Muscle of leg (tissue), 11 donors: ENCODE measurements around the gene DDC. TPM values are rescaled to one million over a fixed set of nuclear protein-coding genes. Genes with fewer than 3 reads are reported as not detected.
"Not testable (repeated sequence)": the region's sequence is repeated elsewhere in the genome, so short reads cannot be mapped to it uniquely, and the experiment has no call there.

Experiments
- DNase-seq: peaks from one replicate; pipeline ENCODE4 v3.0.0; 2013
- H3K27ac ChIP-seq: one replicate; pipeline ENCODE4 v1.5.1; 2013; ENCODE audit warnings: mild to moderate bottlenecking, low read length, control low read depth
- H3K27me3 ChIP-seq: one replicate; pipeline ENCODE4 v1.6.1; 2013; ENCODE audit warnings: low read length; ENCODE audit not compliant: control insufficient read depth, insufficient read depth
- H3K36me3 ChIP-seq: one replicate; pipeline ENCODE4 v1.6.1; 2013; ENCODE audit warnings: low read length; ENCODE audit not compliant: control insufficient read depth, insufficient read depth
- H3K4me1 ChIP-seq: one replicate; pipeline ENCODE4 v1.6.1; 2013; ENCODE audit warnings: low read length; ENCODE audit not compliant: control insufficient read depth, insufficient read depth
- H3K4me3 ChIP-seq: one replicate; pipeline ENCODE4 v1.5.1; 2013; ENCODE audit warnings: low read length, control low read depth
- H3K9me3 ChIP-seq: replicated peaks from 2 replicates; pipeline ENCODE4 v1.6.1; 2013; ENCODE audit warnings: low read depth, low read length; ENCODE audit not compliant: control insufficient read depth
- WGBS: methylation state at CpG from one replicate; pipeline ENCODE4 v1.1.5; 2013; ENCODE audit warnings: missing lambda C conversion rate; ENCODE audit not compliant: insufficient coverage; 5-methylcytosine and 5-hydroxymethylcytosine counted together
- polyA plus RNA-seq, 8 donors: library from polyadenylated mRNA; unstranded; fragments of 120-200 nt; gene quantifications; one replicate each; pipeline versions ENCODE4 v1.2.1 to v1.2.3, GENCODE V29; 2013; ENCODE audit warnings: inconsistent platforms in 1 of 8, low replicate concordance in 1 of 8; ENCODE audit not compliant: insufficient read length in 8 of 8, insufficient read depth in 1 of 8
- total RNA-seq: library from RNA; stranded (reverse); fragments of 120-200 nt; gene quantifications from one replicate; pipeline ENCODE4 v1.2.4, GENCODE V29; 2013

DDC gene
- total and polyA plus RNA-seq, 9 donors, result 0.09 to 13.2 (median 0.26) TPM; not detected in 2

GRCh38 chr7:50530766-50531165, 34.4 kb downstream of the DDC start:
- H3K36me3 ChIP-seq, result no peaks in the 10 kb centered on the region
- peaks cover 2% of the 10 kb centered on the region for H3K4me1 ChIP-seq
- H3K27me3 ChIP-seq, result peaks cover 3% of the 10 kb centered on the region
- no peak overlapping the region for H3K4me3 ChIP-seq
- WGBS, result no CpG with 5 or more reads among the region's 1 CpG
- H3K27ac ChIP-seq, result no peak overlapping the region
- DNase-seq, result no peak
- H3K9me3 ChIP-seq, result no peaks in the 10 kb centered on the region

GRCh38 chr7:50529093-50529862, 35.9 kb downstream of the DDC start:
- no peaks in the 10 kb centered on the region for H3K9me3 ChIP-seq
- H3K27me3 ChIP-seq, result peaks cover 3% of the 10 kb centered on the region
- no peak overlapping the region for H3K27ac ChIP-seq
- no peak for DNase-seq
- H3K4me3 ChIP-seq, result no peak overlapping the region
- WGBS, result 90% methylated on average over 9 of the region's 15 CpGs
- H3K4me1 ChIP-seq, result no peaks in the 10 kb centered on the region
- H3K36me3 ChIP-seq, result no peaks in the 10 kb centered on the region

- Histone ChIP-seq H3K27ac (no peak overlapping the region), H3K4me3 (no peak overlapping the region), H3K27me3 (peaks cover 3% of the 10 kb centered on the region), H3K36me3 (no peaks in the 10 kb centered on the region), H3K9me3 (no peaks in the 10 kb centered on the region), H3K4me1 (no peaks in the 10 kb centered on the region)
- DNase-seq, result no peak
- WGBS, result 38% methylated on average over 7 of the region's 11 CpGs
These were observed 36.7 kb downstream of the DDC start for GRCh38 chr7:50528266-50529092.

GRCh38 chr7:50519350-50519749, 45.9 kb downstream of the DDC start:
- not testable (repeated sequence) for H3K4me3 ChIP-seq, H3K9me3 ChIP-seq, H3K36me3 ChIP-seq, DNase-seq, H3K27ac ChIP-seq, H3K4me1 ChIP-seq, H3K27me3 ChIP-seq
- WGBS, result no CpG with 5 or more reads among the region's 3 CpGs

- H3K9me3 ChIP-seq, result no peaks in the 10 kb centered on the region
- peaks cover 7% of the 10 kb centered on the region for H3K4me1 ChIP-seq
- H3K27me3 ChIP-seq, result no peaks in the 10 kb centered on the region
- no peak overlapping the region for H3K27ac ChIP-seq
- 71% methylated on average over 12 of the region's 14 CpGs for WGBS
- H3K36me3 ChIP-seq, result no peaks in the 10 kb centered on the region
- H3K4me3 ChIP-seq, result no peak overlapping the region
- no peak for DNase-seq
These were observed 51.9 kb downstream of the DDC start for GRCh38 chr7:50513166-50513871.

- H3K4me1 ChIP-seq, result peaks cover 13% of the 10 kb centered on the region
- no peaks in the 10 kb centered on the region for H3K36me3 ChIP-seq
- no peak overlapping the region for H3K4me3 ChIP-seq
- no peaks in the 10 kb centered on the region for H3K27me3 ChIP-seq
- no peak for DNase-seq
- no peak overlapping the region for H3K27ac ChIP-seq
- no peaks in the 10 kb centered on the region for H3K9me3 ChIP-seq
These were observed 52.8 kb downstream of the DDC start for GRCh38 chr7:50512384-50512783.

- no peaks in the 10 kb centered on the region for H3K36me3 ChIP-seq
- peak overlapping the region; percentile 81 for H3K27ac ChIP-seq
- DNase-seq, result no peak
- WGBS, result 55% methylated on average over 1 of the region's 2 CpGs
- H3K27me3 ChIP-seq, result no peaks in the 10 kb centered on the region
- H3K4me1 ChIP-seq, result peaks cover 20% of the 10 kb centered on the region
- H3K4me3 ChIP-seq, result no peak overlapping the region
- no peaks in the 10 kb centered on the region for H3K9me3 ChIP-seq
These were observed 55.7 kb downstream of the DDC start for GRCh38 chr7:50509459-50509858.

- Histone ChIP-seq H3K4me3 (no peak overlapping the region), H3K36me3 (no peaks in the 10 kb centered on the region), H3K27ac (peak overlapping the region; percentile 81), H3K9me3 (no peaks in the 10 kb centered on the region), H3K4me1 (peaks cover 20% of the 10 kb centered on the region), H3K27me3 (no peaks in the 10 kb centered on the region)
- no peak for DNase-seq
- 31% methylated on average over 5 of the region's 5 CpGs for WGBS
These were observed 56.7 kb downstream of the DDC start for GRCh38 chr7:50508471-50508943.

GRCh38 chr7:50507898-50508470, 57.2 kb downstream of the DDC start:
- H3K4me3 ChIP-seq, result no peak overlapping the region
- WGBS, result 22% methylated on average over 2 of the region's 7 CpGs
- H3K27ac ChIP-seq, result peak overlapping the region; percentile 81

More at GRCh38 chr7:50507898-50508470, 57.2 kb downstream of the DDC start:
- peak; percentile 64 for DNase-seq
- no peaks in the 10 kb centered on the region for H3K27me3 ChIP-seq
- H3K4me1 ChIP-seq, result peaks cover 22% of the 10 kb centered on the region
- no peaks in the 10 kb centered on the region for H3K9me3 ChIP-seq
- no peaks in the 10 kb centered on the region for H3K36me3 ChIP-seq
